GM21515 (cell line): Measurements from ENCODE around the gene CLSTN2.

Experiments used
- ATAC-seq: cut with Tn5 transposase; IDR thresholded peaks from one replicate; pipeline ENCODE4 v1.9.1; 2021; ENCODE audit not compliant: unreplicated experiment

Gene CLSTN2

GRCh38 chr3:140368223-140368811, 433.3 kb downstream of the CLSTN2 start:
- ATAC-seq = no peak

- ATAC-seq = no peak
Observed at GRCh38 chr3:140370686-140371085, 435.7 kb downstream of the CLSTN2 start.

GRCh38 chr3:140373234-140373633, 438.2 kb downstream of the CLSTN2 start:
- ATAC-seq = no peak

GRCh38 chr3:140375002-140375401, 440.0 kb downstream of the CLSTN2 start:
- no peak for ATAC-seq

GRCh38 chr3:140376136-140376889, 441.3 kb downstream of the CLSTN2 start:
- no peak for ATAC-seq

GRCh38 chr3:140377644-140378043, 442.7 kb downstream of the CLSTN2 start:
- ATAC-seq = no peak

GRCh38 chr3:140378571-140379340, 443.8 kb downstream of the CLSTN2 start:
- no peak for ATAC-seq

GRCh38 chr3:140384028-140384771, 449.2 kb downstream of the CLSTN2 start:
- no peak for ATAC-seq

GRCh38 chr3:140384876-140385275, 449.9 kb downstream of the CLSTN2 start:
- ATAC-seq = no peak

- ATAC-seq = no peak
Observed at GRCh38 chr3:140386357-140387100, 451.5 kb downstream of the CLSTN2 start.

GRCh38 chr3:140387244-140387643, 452.3 kb downstream of the CLSTN2 start:
- ATAC-seq = no peak

- ATAC-seq = no peak
Observed at GRCh38 chr3:140388202-140388922, 453.4 kb downstream of the CLSTN2 start.

- no peak for ATAC-seq
Observed at GRCh38 chr3:140391061-140391460, 456.1 kb downstream of the CLSTN2 start.

- no peak for ATAC-seq
Observed at GRCh38 chr3:140394488-140395133, 459.6 kb downstream of the CLSTN2 start.

GRCh38 chr3:140395134-140396075, 460.4 kb downstream of the CLSTN2 start:
- no peak for ATAC-seq

GRCh38 chr3:140396110-140396509, 461.1 kb downstream of the CLSTN2 start:
- ATAC-seq = no peak

GRCh38 chr3:140397847-140398246, 462.9 kb downstream of the CLSTN2 start:
- ATAC-seq = no peak

GRCh38 chr3:140398387-140398786, 463.4 kb downstream of the CLSTN2 start:
- ATAC-seq = no peak
